GM18907 (cell line): ENCODE results near the gene CAMK4.
A peak's percentile ranks its signal among the peaks of the same experiment; 100 is the strongest.

ENCODE experiments used
- ATAC-seq: cut with Tn5 transposase; IDR thresholded peaks from one replicate; pipeline ENCODE4 v1.9.1; 2021; ENCODE audit warnings: mild to moderate bottlenecking, moderate library complexity; ENCODE audit not compliant: unreplicated experiment

CAMK4 gene

DNA sequence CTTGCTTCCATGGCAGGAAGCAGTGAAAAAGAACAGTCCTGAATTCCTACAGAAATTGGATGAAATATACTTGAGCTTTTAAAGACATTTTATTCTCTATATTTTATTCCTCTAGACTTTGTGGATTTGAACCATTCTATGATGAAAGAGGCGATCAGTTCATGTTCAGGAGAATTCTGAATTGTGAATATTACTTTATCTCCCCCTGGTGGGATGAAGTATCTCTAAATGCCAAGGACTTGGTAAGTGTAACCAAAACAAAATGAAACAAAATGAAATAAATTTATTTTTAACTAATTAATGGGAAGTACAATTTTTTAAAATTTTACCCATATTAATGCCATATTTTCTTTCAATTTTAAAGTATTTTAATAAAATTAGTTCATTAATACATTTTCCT, 254.1 kb downstream of the CAMK4 start:
- ATAC-seq = no peak

DNA sequence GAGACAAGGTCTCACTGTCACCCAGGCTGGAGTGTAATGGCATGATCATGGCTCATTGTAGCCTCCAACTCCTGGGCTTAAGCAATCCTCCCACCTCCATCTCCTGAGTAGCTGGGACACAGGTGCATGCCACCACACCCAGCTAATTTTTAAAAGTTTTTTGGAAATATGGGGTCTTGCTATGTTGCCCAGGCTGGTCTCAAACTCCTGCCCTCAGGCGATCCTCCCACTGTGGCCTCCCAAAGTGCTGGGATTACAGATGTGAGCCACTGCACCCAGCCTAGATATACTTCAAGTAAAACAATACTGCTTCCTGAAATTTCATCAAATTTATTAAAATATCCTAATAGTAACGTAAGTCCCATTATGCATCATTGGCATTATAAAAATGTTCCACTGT, 254.7 kb downstream of the CAMK4 start:
- no peak for ATAC-seq

DNA sequence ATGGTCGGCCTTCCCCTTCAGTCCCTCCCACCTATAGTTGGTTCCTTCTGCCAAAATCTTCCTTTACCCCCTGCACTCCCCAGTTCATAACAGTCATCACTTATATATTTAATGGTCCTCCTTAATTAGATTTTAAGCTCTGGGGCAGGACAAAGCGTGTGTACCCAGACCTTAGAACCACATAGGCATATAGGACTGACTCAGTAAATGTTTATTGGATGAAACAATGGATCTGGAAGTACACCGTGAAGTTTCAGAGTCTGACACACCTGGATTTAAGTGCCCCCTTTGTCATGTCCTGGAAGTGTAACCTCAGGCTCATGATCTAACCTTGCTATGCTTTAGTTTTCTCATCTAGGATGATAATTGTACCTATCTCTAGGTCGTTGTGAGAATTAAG, 256.2 kb downstream of the CAMK4 start:
- no peak for ATAC-seq

DNA sequence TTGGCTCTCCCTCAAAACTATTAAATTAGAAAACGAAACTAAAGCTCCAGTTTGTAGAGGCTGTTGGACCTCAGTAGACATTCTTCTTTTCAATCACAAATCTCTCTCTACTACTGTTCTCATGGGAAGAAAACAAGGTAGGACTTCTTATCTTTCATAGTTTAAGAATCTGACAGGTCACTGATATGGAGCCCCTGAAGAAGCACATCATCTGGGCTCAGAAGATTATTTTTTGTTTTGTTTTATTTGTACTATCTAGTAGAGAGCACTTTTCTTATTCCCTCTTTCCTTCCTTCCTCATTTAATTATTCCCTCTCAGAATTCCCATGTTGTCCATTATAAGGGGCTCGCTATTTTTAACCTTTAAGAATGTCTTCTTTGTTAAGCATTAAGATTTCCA, 261.9 kb downstream of the CAMK4 start:
- ATAC-seq = no peak

DNA sequence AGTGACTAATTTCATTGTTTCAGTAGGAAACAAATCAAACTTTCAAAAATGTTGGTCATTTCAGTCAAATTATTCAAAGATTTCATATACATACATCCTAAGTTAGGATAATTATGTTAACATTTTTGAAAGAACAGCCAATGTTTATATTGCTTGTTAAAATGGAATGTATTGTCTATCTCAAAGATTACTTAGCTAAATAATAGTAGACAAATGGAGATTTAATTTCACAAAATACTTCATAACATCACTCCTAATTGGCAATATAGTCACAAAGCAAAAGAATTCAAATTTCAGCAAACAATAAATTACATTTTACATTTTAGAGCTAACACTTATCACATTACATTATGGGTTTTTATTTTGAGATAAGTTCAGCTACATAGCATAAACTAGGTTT, 262.7 kb downstream of the CAMK4 start:
- no peak for ATAC-seq

DNA sequence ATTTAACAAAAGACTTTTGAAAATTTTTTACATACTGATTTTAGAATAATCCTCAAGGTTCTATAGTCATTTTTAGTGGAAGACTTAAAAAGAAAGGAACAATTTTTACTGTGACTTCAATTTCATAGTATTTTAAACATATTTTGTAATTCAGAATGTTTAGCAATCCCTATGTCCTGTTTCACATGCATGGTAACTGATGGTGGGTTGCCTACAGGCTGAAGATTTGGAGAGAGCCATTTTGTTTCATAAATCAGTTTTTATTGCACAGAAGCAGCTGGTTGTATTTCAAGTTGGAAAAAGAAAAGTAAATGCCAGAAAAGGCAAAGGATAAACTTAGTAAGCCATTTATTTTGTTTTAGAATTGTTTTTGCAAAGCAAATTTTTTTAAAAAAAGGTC, 264.2 kb downstream of the CAMK4 start:
- no peak for ATAC-seq

DNA sequence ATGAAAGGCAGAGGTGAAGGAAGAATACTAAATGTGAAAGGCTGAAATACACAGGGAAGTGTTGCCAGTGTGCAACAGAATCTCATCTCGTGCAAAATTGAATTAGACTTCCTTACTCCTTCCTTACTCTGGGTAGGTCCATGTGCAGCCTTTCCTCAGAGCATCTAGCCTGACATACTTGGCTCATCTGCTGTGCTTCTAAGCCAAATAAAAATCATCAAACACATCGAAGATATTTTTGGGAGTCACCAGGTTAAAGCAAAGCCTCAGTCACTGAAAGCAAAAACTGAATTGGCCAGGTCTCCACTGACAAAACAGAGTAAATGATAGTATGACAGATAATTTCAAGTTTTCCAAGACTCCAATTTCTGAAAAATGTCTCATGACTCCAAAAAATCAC, 268.8 kb downstream of the CAMK4 start:
- ATAC-seq = no peak

DNA sequence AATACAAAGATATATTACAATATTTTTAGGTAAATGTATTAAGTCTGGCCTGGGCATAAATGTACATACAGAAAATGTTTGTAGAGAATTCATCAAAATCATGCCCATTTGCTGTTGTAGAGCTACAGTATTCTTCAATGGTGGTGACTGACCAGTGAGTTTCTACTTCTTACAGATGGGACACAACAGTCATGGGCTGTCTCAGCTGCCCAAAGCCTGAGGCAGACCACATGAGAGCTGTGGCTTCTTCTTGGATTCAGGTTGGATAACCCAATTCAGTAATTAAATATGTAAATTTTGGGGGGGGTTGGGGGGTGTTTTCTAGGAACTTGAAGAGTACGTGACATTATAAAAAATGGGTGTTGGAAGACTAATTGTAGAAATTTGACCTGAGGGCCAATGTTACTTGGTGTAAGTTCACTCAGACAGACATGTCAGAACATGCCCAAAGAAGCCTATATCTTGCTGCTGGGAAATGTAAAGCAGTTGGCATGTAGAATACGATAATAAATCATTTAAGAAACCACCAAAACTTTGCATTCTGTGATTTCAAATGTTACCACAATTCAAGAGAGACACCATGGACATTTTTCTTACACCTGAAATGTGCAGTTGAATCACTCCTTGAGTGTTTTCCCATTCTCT, 270.3 kb downstream of the CAMK4 start:
- no peak for ATAC-seq

DNA sequence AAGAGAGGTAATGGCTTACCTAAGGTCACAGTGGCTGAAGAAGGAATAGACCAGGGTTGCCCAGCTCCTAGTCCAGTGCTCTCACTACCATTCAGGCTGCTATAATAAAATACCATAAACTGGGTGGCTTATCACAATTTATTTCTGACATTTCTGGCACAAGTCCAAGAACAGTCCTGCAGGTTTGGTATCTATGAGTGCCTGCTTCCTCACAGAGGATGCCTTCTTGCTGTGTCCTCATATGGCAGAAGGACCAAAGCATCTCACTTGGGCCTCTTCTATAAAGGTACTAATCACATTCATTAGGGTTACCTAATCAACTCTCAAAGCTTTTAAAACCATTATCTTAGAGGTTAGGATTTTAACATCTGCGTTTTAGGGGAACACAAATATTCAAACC, 271.0 kb downstream of the CAMK4 start:
- no peak for ATAC-seq

DNA sequence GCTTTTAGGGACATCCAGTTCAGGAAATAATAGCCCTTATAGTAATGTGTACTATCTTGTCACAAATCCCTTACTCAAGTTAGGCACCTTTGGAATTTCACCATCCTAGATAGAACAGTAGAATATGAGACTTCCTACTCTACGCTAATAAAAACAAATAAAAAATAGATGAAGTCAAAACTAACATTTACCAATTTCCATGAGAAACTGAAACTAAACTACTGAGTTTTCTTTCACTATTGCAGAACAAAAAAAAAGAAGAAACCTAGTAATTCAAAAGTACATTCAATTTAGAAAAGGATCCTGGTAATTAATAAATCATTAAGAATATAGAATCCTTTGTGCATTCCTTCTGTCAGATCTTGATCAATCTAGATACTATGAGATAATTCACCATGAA, 274.2 kb downstream of the CAMK4 start:
- ATAC-seq = no peak

DNA sequence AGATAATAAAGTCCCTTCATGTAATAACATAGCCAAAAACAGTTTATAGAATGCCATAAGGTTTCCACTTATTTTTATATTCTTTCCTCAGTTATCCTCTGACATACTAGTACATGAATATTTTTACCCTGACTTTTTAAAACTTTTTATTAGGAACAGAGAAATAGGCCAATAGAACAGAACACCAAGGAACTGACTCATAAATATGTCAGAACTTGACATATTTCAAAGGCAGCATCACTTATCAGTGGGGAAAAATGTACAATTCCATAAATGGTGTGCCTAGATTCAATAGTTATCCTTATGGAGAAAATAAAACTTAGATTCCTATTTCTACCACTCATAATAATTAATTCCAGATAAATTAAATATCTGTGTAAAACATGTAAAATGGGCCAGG, 278.8 kb downstream of the CAMK4 start:
- ATAC-seq = no peak

DNA sequence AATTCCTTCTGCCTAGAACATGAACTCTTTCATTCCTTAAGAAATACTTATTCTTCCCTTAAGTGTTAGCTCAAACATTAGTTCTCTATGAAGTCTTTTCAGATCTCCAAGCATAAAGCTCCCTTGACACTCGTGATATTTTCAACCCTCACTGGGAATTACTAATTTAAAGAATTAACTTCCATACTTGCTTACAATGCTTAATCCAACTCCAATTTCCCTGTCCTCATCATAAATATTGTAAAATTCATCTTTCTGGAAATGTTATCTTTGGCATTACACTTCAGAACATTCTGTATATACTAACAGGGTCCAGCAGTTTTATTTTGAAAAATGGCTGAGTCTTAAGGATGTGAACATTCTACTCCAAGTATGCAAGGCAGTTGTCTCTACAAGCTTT, 280.9 kb downstream of the CAMK4 start:
- no peak for ATAC-seq

DNA sequence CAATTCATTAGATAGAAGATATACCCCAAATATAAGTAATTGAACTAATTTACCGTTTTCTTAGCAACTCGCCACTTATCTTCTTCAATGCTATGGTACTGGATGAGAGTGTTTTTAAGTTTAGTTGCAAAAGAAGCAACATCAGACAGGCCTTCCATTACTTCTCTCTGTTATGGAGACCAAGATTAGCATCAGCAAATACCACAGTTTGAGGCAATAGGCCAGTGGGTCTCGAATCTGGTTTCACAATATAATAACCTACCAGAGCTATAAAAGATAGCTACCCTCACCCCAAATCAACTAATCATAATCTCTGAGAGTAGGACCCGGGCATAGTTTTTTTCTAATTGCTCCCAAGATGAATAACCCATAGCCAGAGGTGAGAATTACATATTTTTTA, 283.1 kb downstream of the CAMK4 start:
- ATAC-seq = no peak

DNA sequence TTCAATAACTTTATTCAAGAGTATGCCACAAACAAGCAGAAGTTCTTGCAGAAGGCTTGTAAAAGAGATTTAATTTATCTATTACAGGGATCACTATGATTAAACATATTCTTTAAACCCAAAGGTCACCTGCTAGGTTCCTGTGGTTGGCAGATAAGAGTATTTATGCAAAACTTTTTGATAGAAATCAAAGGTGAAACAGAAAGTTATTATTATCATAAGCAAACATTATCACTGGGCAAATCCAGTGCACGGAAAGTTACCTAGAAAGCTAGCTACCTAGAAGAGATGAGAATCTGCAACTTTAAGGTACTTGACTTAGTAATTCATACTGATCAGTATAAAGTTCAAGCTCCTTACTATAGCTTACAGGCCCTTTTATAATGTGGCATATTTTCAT, 284.9 kb downstream of the CAMK4 start:
- ATAC-seq = no peak

DNA sequence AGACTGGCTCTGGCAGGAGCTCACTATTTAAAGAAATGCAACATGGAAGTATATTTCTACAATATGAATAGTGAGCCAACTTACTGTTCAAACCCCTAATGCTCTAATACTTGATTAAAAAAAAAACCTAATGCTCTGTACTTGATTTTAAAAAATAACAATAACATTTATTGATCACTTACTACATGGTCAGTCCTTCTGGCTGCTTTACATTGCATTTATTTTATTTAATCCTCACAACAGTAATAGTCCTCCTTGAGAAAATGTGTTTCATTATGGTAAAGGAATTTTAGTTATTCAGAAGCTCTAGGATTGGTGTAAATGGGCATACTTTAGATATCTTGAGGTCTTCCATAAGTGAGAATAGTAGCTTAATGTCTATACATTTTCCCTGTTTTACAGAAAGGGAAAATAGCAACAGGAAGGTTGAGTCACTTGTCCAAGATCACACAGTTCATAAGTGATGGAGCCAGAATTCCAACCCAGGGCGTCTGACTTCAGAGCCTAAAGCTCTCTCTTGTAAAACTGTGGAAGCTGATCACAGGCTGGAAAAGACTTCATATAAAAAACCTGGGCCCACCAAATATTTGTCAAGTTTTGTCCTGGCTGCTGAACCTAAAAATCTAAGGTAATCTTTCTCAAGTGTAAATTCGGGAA, 287.1 kb downstream of the CAMK4 start:
- no peak for ATAC-seq

DNA sequence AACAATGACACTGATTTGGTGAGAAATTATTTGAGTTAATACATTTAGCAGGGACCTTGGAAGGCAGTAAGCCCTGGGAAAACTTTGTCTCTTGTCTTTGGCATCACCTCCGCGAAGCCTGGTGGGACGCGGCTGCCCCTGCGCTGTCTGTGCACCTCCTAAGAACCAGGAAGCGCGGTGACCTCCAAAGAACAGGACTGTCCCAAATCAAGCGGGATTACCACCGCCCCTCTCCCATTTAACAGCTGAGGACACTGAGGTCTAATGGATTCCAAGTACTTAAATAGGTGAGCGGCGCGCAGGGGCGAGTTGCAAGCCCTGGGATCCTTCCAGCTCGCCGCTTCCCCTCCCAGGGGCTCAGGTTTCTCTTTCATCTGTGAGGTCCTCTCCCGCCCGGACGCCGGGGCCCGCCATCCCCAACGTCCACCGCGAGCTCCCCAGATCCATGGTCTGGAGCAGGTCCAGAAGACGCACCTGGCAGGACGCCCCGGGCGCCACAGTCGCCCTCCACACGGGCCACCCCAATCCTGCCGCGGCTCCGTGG, 287.7 kb downstream of the CAMK4 start:
- peak; percentile 32 for ATAC-seq

DNA sequence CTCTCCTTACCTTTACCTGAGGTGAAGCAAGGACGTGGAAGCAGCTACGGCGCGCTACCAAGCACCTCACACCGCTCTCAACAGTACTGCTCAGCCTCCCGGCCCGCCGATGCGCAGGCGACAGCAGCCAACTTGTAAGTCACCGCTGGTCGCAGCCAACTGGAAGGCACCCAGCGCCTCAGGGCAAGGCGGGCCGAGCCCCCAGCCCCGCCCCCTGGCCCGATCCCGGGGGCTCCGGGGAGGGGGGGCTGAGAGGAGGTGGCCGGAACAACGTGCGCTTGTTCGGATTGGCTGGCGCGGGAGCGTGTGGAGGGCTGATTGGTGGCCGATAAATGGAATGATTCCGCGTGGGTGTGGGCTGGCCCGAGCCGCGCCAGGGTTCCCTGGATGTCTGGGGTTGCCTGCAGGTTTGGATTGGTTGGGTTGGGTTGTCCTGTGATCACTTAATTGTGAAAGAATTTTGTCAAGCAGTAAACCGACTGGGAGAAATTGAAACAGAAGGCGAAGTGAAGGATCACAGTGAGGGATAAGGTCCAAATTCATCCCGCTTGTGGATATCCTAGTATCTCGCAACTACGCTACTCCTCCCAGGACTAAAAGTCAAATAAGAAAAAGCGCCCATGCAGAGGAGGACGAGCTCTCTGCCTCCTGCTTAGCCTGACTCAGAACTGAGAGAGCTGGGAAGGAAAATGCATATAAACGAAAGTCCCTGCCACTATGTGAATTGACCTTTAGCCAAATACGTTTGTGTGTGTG, 288.4 kb downstream of the CAMK4 start, which contains the start of gene STARD4:
TSS of gene STARD4 (minus strand) at position 161 of the 756 bp plus-strand sequence. CDS start 5,102 bp downstream, outside the sequence.
- ATAC-seq = peak; percentile 91

DNA sequence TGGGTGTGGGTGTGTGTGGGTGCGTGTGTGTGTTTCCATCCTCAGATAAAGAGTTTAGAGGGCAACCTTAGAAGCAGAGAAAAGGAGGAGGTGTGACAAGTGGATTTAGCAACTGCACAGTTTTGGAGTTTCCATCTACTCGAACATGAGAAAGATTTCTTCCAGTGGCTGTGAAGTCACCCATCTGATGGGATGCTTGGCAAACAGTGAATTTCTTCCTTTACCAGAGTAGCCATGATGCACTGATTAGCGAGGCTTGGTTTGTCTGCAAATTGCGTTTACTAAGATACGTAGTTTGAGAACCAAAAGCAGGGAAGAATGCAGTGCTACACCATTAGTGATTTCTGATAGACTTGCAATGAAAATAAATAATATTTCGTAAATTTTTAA, 288.9 kb downstream of the CAMK4 start:
- ATAC-seq = no peak

DNA sequence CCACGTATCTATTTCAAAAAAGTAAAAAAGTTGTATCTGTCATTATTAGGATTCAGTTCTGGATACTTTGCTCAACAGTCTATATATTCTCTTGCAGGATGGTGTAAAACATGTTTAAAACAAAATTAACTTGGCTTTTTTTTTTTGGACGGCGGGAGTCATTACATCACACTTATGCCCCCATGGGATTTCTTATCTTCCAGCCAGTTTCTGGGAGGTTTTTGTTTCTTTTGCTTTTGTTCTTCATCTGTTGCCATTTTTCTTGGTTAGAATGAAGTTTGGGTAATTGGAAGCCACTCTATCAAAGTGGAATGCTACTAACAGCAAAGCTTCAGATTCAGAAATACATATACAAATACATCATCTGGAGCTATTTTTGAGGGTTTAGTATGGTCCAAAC, 289.9 kb downstream of the CAMK4 start:
- no peak for ATAC-seq

DNA sequence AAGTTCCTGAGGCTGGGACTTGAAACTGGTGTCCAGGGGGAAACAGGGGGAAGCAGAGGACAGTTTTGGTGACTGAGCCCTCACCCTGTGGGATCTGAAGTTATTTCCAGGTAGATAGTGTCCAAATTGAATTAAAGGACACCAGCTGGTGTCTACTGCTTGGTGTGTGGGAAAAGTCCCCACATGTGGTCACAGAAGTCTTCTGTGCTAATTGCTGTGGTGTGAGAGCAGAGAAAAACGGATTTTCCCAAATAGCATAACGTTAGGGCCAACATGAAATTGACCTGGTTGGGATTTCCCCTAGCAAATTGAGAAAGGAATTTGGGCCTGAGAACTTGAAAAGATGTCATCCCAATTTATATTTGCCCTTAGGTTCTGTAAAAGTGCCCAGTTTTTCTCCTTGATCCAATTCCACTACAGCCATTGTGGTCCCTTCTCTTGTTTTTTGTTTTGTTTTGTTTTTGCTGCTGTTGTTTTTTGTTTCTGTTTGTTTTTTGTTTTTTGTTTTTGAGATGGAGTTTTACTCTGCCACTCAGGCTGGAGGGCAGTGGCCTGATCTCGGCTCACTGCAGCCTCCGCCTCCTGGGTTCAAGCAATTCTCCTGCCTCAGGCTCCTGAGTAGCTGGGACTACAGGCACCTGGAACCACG, 293.8 kb downstream of the CAMK4 start:
- peak; percentile 51 for ATAC-seq

DNA sequence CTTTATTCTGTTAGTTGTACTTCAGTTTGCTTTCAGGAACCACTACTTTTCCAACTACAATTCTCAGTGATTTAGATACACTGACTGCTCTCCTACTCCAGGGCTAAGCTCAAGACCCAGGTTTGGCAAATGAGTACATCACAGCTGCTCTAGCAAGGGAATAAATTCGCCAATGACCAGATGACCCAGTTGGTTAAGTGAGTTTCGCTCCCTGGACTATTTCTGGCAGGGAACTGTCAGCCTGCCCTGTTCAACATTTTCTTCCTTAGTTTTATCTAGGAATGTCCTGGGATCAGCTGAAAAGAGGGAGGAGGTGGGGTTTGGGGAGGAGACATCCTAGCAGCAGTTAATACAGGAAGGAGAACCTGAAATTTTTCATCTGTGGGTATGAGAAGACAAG, 294.6 kb downstream of the CAMK4 start:
- ATAC-seq = no peak
